ENCODE data around the gene DOCK2.

The DOCK2 gene

GRCh38 chr5:169856571-169856970 is 219.5 kb downstream of the DOCK2 start:
- no peak for DNase-seq (ENCODE audit: low read depth in 2 of 2, low spot score in 1 of 2)

- DNase-seq (ENCODE audit: low read depth in 2 of 2, low spot score in 1 of 2) = no peak
Observed at GRCh38 chr5:169860585-169860984, 223.5 kb downstream of the DOCK2 start.

DNA sequence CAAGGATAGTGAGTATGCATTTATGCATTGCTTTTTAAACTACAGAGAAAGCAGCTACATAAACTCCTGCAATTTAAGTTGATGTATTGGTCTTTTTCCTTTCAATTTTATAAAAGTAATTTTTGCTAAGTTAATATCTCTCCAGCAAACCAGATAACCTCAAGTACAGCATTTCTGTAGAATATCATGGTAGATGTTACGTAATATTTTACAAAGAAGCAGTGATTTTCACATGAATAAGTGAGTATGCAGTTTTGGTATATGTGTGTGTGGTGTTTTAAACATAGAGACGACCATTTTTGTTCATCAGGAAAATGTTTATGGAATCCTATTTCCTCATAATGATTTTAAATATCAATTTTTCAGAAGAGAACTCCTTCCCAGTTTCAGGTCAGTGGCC is 224.4 kb downstream of the DOCK2 start:
- no peak for DNase-seq (ENCODE audit: low read depth in 2 of 2, low spot score in 1 of 2)

DNA sequence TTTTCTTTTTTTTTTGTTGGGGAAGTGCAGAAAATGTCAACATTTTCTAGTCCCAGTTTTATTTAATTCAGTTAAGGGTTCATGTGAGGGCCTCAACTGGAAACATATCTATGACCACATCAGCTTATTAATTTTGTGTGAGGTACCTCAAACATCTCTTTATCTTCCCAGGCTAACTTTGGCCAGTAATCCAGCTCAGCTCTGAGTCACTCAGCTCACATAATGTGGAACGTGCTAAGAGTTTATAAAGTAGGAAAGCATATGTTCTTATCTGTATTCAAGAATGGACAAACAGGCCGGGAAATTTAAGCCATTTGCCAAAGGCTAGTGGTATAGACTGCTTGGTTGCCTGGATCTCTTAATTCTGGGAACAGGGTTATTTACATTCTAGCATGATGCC is 224.9 kb downstream of the DOCK2 start:
- DNase-seq (ENCODE audit: low read depth in 2 of 2, low spot score in 1 of 2) = no peak

GRCh38 chr5:169862391-169862811 is 225.3 kb downstream of the DOCK2 start:
- no peak for DNase-seq (ENCODE audit: low read depth in 2 of 2, low spot score in 1 of 2)

- DNase-seq (ENCODE audit: low read depth in 2 of 2, low spot score in 1 of 2) = no peak
Observed at GRCh38 chr5:169864483-169864882, 227.4 kb downstream of the DOCK2 start.

GRCh38 chr5:169867347-169867746 is 230.3 kb downstream of the DOCK2 start:
- no peak for DNase-seq (ENCODE audit: low read depth in 2 of 2, low spot score in 1 of 2)

GRCh38 chr5:169869066-169869465 is 232.0 kb downstream of the DOCK2 start:
- DNase-seq (ENCODE audit: low read depth in 2 of 2, low spot score in 1 of 2) = no peak

- no peak for DNase-seq (ENCODE audit: low read depth in 2 of 2, low spot score in 1 of 2)
Observed at GRCh38 chr5:169870211-169870610, 233.1 kb downstream of the DOCK2 start.

DNA sequence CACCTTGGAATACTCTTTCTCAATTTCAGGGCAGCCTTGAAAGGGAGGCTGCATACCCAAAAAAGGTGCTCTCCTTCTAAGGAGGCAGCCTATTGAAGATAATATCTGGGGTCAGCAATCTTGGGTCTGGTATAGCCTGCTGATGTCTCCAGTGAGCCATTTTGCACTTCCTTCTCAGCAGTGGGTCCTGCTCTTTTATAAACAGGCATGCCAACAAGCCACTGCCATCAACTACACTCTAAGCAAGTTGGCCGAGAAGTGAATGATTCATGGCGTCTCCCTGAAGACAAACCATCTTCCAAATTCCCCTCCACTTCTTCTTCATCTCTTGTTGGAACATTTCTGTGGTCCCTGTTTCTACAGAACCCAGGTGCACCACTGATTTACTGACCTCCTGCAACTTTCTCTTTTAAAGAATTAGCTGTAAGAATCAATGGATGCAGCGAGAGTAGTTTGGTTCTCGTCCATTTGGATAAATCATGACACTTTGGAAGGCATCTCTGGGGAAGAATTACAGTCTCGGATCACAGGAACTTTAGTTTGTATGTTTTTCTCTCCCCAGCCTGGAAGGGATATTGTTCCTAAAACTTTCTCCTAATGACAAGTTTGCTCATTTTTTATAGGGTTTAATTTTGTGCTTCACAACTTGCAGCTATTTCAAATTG is 234.9 kb downstream of the DOCK2 start:
- no peak for DNase-seq (ENCODE audit: low read depth in 2 of 2, low spot score in 1 of 2)

DNA sequence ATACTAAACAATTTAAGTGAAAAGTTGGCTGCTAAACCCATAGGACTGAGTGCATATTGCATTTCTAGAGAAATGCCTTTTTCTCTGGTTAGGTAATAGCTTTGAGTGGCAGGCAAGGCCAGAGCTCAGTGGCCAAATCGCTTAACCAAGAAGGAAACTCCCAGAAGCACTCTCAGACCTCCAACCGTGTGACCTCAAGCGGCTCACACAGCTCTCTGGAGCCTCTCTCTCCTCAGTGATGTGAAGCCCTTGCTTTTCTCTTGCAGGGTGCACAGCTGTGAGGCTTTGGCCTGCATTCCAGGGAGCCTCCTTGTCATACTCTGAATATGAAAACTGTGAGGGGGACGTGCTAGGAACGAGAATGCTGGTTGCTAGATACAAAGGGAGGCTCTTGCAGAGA is 236.6 kb downstream of the DOCK2 start:
- no peak for DNase-seq (ENCODE audit: low read depth in 2 of 2, low spot score in 1 of 2)

DNA sequence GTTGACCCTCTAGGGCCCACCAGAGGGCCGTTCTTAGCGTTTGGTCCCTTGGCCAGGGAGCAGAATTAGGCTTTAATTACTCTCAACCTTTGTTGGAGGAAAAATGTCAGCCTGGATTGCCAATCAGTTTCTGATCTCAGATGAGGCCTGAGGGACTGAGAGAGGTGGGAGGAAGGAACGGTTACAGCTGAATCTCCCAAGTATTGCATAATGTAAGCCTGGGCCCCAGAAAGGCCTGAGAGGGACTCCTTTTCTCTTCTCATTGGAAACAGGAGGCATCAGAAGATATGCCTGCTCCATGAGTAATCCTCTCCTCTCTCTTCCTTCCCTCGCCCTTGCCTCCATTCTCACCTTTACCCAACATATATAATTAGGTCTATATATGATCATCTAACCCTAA is 237.5 kb downstream of the DOCK2 start:
- DNase-seq (ENCODE audit: low read depth in 2 of 2, low spot score in 1 of 2) = no peak

DNA sequence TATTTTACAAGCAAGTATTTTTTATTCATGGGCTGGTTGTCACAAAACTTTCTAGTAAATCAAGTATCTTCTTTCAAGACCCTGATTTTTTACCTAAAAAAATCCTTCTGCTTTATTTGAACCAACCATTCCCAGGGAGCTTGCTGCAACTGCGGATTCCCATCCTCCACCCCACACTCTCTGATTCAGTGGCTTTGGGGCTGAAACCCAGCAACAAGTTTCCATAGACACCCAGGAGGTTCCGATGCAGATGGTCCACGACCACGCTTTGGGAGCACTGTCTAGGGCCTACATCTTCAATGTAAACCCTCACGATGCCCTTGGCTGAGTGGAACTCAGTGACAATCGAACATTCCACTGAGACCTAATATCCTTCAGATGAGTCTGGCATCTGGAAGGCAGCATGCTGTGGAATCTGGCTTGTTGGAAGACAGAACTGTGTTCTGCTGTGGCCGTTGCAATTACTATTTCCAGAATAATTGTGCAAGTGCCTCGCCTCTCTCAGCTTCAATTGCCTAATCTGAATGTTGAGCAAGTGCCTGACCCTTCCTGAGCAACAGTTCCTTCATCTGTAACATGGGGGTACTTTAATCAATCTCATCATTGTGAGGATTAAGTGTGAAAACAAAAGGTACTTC is 238.1 kb downstream of the DOCK2 start:
- DNase-seq (ENCODE audit: low read depth in 2 of 2, low spot score in 1 of 2) = no peak

DNA sequence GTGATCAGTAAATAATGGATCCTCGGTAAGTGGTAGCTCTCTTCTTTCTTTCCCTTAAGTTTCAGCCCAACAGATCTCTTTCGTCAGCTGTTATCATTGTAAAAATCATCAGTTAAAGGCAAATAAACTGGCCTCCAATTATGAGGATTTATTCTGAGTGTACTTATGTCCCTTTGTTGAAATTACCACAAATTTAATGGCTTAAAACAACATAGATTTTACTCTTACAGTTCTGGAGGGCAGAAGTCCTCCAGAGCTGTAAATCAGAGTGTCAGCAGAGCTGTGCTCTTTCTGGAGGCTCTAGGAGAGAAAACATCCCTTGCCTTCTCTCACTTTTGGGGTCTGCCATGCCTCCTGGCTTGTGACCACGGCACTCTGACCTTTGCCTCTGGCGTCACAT is 238.7 kb downstream of the DOCK2 start:
- DNase-seq (ENCODE audit: low read depth in 2 of 2, low spot score in 1 of 2) = no peak

GRCh38 chr5:169876386-169876785 is 239.3 kb downstream of the DOCK2 start:
- no peak for DNase-seq (ENCODE audit: low read depth in 2 of 2, low spot score in 1 of 2)

GRCh38 chr5:169880012-169880663 is 243.1 kb downstream of the DOCK2 start:
- DNase-seq (ENCODE audit: low read depth in 2 of 2, low spot score in 1 of 2) = no peak

DNA sequence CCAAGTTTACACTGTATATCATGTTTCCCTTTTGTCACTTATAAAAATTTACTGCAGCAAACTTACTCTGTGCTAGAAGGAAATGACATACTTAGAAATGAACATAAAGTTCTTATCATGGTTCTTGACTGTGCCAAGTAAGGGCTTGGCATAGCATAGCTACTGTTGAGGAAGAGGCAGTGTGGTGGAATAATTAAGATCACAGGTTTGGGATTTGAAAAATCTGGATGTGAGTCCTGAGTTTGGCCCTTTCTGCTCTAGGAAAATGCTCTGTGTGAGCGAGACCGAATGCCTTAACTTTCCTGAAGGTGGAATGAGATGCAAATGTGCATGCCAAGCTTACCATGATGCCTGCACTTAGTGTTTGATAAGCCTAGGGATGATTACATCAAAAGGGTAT is 243.7 kb downstream of the DOCK2 start:
- no peak for DNase-seq (ENCODE audit: low read depth in 2 of 2, low spot score in 1 of 2)

GRCh38 chr5:169881702-169882303 is 244.7 kb downstream of the DOCK2 start:
- DNase-seq (ENCODE audit: low read depth in 2 of 2, low spot score in 1 of 2) = no peak

DNA sequence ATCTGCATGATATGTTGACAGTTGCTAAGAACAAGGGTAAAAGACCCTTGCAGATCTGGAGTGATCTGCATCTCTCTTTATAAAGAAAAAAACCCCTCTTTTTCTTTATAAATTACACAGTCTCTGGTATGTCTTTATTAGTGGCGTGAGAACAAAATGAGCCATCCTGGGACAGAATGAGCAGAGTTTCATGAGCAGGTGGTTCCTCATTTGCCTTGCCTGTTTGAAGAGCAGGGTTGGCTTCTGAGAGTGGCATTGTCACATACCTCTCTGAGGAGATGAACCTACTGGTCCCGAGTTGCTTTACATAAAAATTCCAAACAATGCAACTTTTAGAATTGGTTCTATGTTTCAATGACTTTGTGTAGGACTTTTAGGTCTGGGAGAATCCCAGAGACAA is 249.0 kb downstream of the DOCK2 start:
- no peak for DNase-seq (ENCODE audit: low read depth in 2 of 2, low spot score in 1 of 2)

DNA sequence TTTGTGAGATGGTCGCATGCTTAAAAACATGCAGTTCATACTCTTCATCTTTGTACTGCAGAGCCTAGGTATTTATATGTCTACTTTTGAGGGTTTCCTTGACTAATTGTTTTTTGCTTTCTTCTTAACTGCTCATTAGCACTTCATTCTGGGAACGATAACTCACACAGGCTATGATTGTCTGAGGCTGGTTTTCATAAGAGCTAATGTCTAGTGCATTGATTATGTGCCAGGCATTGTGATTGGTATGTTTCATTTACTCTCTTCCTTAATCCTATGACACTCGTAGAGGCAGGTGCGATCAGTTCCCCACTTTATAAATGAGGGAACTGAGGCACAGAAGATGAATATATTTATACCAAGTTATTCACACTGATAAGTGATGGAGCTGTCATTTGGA is 249.6 kb downstream of the DOCK2 start:
- DNase-seq (ENCODE audit: low read depth in 2 of 2, low spot score in 1 of 2) = no peak

DNA sequence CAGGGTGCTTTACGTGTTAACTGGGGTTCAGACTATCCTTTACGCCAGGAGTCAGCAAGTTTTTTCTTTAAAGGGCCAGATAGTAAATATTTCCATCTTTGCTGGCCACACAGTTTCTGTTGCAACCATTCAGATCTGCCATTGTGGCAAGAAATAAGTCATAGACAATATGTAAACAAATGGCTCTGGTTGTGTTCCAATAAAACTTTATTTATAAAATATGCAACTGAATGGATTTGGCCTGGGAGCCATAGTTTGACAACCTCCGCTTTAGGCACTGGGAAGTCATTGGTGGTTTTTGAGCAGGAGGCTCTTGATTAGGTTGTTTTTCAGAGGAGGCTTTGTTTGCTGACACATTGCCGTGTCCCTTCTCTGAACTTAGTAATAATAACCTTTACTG is 252.5 kb downstream of the DOCK2 start:
- DNase-seq (ENCODE audit: low read depth in 2 of 2, low spot score in 1 of 2) = no peak

DNA sequence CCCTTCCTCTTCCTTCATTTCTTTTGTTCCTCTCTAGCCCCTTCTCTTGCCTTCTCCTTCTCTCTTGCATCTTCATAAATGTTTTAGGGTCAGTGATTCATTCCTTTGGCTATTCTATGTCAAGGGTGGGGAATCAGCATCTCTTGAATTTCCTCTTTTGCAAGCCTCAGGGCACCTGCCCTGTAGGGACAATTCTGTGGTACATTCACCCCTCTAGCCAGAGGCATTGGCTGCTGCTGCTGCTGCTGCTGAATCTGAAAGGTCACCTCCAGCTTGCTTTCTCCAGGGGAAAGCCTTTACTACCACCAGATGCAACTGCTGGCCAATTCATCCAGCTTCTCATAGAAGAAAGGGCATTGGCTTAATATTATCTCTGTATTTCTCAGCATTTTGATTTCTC is 255.9 kb downstream of the DOCK2 start:
- DNase-seq (ENCODE audit: low read depth in 2 of 2, low spot score in 1 of 2) = no peak

All from stimulated activated CD8-positive, alpha-beta memory T cell treated with anti-CD3 and anti-CD28 coated beads, Interleukin-4, amount 100 ng/mL, for 1 hour (primary cell).